DMS 273 (cell line): Measurements from ENCODE around the gene ZNF614.
"Not testable (repeated sequence)": the region's sequence is repeated elsewhere in the genome, so short reads cannot be mapped to it uniquely, and the experiment has no call there.

ENCODE experiments used
- DNase-seq: peaks from one replicate; lab custom pipeline; 2025; ENCODE audit not compliant: unreplicated experiment; lab: John Stamatoyannopoulos, UW

The ZNF614 gene

GRCh38 chr19:52028027-52028779 lies at the start of gene ZNF614:
Gene ZNF614, minus strand, starts transcription at chr19:52028379. Its CDS starts 2,634 bp downstream, at chr19:52025745.
- DNase-seq = peak; percentile 93

DNA sequence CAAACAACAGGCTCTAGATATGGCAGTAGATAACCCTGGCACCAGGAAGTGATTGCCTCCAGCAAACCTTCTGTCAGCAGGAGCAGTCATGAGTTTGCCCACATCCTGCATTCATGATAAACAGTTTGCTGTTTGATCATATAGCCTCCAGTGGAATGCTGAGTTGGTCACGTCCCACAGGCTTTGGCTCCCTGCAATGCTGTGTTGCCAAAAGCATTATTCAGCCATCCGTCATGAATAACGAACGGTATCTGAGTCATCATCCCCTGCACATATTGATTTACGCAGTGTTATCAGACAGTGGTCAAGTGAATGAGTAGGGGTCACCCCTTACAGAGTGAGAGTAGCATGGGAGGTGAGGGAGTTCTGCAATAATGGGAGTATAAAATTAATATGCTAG lies 42.3 kb upstream of the ZNF614 start:
- DNase-seq = no peak

DNA sequence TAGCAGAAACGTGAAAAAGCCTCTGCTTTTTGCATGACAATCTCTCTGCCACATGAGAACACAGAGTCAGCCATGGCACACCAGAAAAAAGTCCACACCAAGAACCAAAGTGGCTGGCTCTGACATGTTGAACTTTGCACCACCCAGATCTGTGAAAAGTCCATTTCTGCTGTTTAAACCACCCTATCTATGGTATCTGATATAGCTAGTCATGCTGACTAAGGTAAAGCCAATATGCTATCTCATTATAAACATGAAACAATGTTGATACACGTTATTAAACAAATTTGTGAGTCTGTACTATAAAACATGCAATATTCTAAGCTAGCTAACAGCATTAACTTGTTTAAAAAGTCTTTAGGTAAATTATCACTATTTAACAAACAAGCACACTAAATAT lies 41.5 kb upstream of the ZNF614 start:
- no peak for DNase-seq

DNA sequence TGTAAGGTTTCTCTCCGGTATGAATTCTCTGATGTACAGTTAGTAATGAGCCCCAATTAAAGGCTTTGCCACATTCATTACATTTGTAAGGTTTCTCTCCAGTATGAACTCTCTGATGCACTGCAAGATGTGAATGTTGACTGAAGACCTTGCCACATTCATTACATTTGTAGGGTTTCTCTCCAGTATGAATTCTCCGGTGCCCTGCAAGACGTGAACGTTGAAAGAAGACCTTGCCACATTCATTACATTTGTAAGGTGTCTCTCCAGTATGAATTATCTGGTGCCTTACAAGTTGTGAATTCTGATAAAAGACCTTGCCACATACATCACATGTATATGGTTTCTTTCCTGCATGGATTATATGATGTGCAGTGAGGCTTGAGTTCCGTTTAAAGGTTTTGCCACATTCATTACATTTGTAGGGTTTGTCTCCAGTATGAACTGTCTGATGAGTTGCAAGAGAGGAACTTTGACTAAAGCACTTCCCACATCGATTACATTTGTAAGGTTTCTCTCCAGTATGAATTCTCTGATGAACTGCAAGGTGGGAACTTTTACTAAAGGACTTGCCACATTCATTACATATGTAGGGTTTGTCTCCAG lies 38.2 kb upstream of the ZNF614 start:
- DNase-seq = no peak

DNA sequence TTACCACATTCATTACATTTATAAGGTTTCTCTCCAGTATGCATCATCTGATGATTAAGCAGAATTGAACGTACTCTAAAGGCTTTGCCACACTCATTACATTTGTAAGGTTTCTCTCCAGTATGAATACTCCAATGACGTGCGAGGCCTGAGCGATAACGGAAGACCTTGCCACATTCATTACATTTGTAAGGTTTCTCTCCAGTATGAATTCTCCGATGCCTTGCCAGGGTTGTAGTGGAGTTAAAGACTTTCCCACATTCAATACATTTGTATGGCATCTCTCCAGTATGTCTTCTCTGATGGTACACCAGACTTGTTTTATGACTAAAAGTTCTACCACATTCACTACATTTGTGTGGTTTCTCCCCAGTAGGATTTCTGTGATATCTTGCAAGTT lies 37.2 kb upstream of the ZNF614 start:
- DNase-seq = no peak

DNA sequence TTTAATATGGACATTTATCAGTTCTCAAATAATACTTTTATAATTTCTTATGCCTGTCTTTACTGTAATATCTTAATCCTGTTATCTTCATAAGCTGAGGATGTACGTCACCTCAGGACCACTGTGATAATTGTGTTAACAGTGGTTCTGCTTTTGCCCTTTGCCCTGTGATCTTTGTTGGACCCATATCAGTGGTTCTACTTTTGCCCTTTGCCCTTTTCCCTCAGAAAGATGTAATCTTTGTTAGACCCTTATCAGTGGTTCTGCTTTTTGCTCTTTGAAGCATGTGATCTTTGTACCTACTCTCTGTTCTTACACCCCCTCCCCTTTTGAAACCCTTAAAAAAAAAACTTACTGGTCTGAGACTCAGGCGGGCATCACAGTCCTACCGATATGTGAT lies 28.3 kb upstream of the ZNF614 start:
- not testable (repeated sequence) for DNase-seq

DNA sequence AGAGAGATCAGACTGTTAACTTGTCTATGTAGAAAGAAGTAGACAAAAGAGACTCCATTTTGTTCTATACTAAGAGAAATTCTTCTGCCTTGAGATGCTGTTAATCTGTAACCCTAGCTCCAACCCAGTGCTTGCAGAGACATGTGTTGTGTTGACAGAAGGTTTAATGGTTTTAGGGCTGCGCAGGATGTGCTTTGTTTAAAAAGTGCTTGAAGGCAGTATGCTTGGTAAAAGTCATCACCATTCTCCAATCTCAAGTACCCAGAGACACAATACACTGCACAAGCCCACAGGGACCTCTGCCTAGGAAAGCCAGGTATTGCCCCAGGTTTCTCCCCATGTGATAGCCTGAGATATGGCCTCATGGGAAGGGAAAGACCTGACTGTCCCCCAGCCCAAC lies 23.6 kb upstream of the ZNF614 start:
- not testable (repeated sequence) for DNase-seq

- peak; percentile 97 for DNase-seq
Measured at GRCh38 chr19:52048555-52049501, 20.6 kb upstream of the ZNF614 start, which contains the start of gene ZNF432. Gene ZNF432, minus strand, starts transcription at chr19:52048838. Its CDS starts 1,970 bp downstream, at chr19:52046868.

GRCh38 chr19:52039169-52039568 lies 11.0 kb upstream of the ZNF614 start:
- no peak for DNase-seq

DNA sequence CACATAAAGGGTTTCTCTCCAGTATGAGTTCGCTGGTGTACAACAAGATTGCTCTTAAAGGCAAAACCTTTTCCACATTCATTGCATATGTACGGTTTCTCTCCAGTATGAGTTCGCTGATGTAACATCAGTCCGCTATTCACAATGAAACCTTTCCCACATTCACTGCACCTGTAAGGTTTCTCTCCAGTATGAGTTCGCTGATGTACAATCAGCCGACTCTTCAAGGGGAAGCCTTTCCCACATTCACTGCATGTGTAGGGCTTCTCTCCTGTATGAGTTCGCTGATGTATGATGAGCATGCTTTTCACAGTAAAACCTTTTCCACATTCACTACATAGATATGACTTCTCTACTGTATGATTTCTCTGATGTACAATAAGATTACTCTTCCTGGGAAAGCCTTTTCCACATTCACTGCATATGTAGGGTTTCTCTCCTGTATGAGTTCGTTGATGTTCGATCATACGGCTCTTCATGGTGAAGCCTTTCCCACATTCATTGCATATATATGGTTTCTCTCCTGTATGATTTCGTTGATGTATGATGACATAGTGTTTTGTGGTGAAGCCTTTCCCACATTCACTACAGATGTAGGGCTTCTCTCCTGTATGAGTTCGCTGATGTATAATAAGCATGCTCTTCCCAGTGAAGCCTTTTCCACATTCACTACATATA lies 6.0 kb upstream of the ZNF614 start:
- peak; percentile 14 for DNase-seq

- peak; percentile 79 for DNase-seq
Measured at GRCh38 chr19:52028780-52029123, 573 bp upstream of the ZNF614 start.

DNA sequence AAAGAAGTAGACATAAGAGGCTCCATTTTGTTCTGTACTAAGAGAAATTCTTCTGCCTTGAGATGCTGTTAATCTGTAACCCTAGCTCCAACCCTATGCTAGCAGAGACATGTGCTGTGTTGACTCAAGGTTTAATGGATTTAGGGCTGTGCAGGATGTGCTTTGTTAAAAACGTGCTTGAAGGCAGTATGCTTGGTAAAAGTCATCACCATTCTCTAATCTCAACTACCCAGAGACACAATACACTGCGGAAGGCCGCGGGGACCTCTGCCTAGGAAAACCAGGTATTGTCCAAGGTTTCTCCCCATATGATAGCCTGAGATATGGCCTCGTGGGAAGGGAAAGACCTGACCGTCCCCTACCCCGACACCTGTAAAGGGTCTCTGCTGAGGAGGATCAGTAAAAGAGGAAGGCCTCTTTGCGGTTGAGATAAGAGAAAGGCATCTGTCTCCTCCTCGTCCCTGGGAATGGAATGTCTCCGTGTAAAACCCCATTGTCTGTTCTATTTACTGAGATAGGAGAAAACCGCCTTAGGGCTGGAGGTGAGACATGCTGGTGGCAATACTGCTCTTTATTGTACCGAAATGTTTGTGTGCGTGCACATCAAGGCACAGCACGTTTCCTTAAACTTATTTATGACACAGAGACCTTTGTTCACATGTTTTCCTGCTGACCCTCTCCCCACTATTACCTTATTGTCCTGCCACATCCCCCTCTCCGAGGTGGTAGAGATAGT lies 1.8 kb downstream of the ZNF614 start:
- DNase-seq = not testable (repeated sequence)

DNA sequence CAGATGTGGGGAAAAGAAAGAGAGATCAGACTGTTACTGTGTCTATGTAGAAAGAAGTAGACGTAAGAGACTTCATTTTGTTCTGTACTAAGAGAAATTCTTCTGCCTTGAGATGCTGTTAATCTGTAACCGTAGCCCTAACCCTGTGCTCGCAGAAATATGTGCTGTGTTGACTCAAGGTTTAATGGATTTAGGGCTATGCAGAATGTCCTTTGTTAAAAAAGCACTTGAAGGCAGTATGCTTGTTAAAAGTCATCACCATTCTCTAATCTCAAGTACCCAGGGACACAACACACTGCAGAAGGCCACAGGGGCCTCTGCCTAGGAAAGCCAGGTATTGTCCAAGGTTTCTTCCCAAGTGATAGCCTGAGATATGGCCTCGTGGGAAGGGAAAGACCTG lies 3.7 kb downstream of the ZNF614 start:
- DNase-seq = not testable (repeated sequence)

DNA sequence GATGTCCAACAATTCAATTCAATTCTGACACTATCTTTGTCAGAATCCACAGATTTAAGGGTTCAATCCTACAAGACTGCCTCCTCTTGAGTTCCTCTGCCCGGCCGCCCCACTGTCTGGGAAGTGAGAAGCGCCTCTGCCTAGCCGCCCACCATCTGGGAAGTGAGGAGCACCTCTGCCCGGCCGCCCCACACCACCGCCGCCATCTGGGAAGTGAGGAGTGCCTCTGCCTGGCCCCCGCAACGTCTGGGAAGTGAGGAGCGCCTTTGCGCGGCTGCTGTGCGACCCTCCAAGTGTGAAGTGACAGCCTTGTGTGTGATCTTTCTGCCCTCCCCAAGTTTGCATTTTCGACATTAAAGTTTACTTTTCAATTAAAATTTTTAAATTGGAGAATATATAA lies 6.0 kb downstream of the ZNF614 start:
- no peak for DNase-seq

DNA sequence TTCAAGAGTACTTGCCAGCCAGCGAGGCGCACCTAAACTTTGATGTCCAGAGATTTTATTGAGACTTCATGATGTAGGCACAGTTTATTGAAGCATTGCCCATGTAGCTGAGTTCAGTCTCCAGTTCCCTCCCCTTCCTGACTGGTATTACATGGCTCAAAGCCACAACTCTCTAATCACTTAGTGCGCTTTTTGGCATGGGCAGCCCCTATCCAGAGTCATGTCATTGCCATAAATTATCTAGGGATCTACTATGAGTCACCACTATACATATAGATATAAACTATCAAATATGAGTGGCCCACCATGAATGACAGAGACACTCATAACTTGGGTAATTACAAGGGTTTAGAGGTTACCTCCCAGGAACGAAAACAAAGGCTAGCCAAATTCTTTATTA lies 7.7 kb downstream of the ZNF614 start:
- DNase-seq = no peak

DNA sequence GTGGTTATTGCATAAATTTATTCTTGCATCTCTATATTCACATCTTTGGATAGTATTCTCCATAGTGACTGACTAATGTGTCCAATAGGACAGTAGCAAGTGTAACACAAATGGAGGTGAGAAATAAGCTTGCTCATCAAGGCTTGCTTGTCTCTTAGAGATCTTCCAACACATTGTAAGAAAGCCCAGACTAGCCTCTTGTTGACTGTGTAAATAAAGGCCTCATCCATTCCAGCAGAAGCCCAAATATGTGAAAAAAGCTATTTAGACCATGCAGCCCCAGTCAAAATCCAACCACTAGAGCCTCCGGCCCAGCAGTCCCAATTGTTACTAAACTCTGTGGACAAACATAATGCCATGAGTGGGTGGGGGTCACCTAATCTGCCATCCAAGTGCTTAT lies 17.5 kb downstream of the ZNF614 start:
- DNase-seq = no peak

- peak; percentile 96 for DNase-seq
Measured at GRCh38 chr19:52007806-52008557, 20.2 kb downstream of the ZNF614 start, which contains the start of gene ZNF615. Gene ZNF615, minus strand, starts transcription at chr19:52008211. Its CDS starts 4,500 bp downstream, at chr19:52003711.

- peak; percentile 61 for DNase-seq
Measured at GRCh38 chr19:52007451-52007805, 20.8 kb downstream of the ZNF614 start.

GRCh38 chr19:51994048-51994644 lies 34.0 kb downstream of the ZNF614 start:
- no peak for DNase-seq
